Natural killer cell (primary cell): ENCODE measurements around the gene HOXD9. TPM values are rescaled to one million over a fixed set of nuclear protein-coding genes. Genes with fewer than 3 reads are reported as not detected.

Experiments used
- ATAC-seq, 3 donors: fragments of 150-1000 bp in 2 of 3; fragments of 200-7000 bp in 1 of 3; cut with Tn5 transposase; 1 replicate in 1 of 3; 2 replicates in 2 of 3; pipeline ENCODE4 v1.10.0; 2021; ENCODE audit warnings: mild to moderate bottlenecking in 2 of 3, moderate library complexity in 2 of 3
- DNase-seq, 2 donors: peaks; one replicate each; pipeline versions ENCODE4 v3.0.0 to v3.0.0-alpha.2; 2013 to 2021; ENCODE audit warnings: mixed read lengths in 1 of 2
- H3K27ac ChIP-seq: one replicate; pipeline ENCODE4 v1.5.1; 2013; ENCODE audit warnings: mild to moderate bottlenecking, low read length
- H3K27me3 ChIP-seq: one replicate; pipeline ENCODE4 v1.6.1; 2013; ENCODE audit warnings: low read length; ENCODE audit not compliant: control insufficient read depth, insufficient read depth
- H3K36me3 ChIP-seq: one replicate; pipeline ENCODE4 v1.6.1; 2013; ENCODE audit warnings: low read length; ENCODE audit not compliant: control insufficient read depth, insufficient read depth
- H3K4me1 ChIP-seq: one replicate; pipeline ENCODE4 v1.6.1; 2013; ENCODE audit warnings: low read length; ENCODE audit not compliant: control insufficient read depth, insufficient read depth
- H3K4me3 ChIP-seq: one replicate; pipeline ENCODE4 v1.5.1; 2013; ENCODE audit warnings: low read length
- H3K9me3 ChIP-seq: one replicate; pipeline ENCODE4 v1.6.1; 2013; ENCODE audit warnings: low read length; ENCODE audit not compliant: control insufficient read depth, insufficient read depth
- H3K27ac Mint-ChIP-seq, 2 donors: one replicate each; pipeline ENCODE4 v1.8.0; 2022; ENCODE audit warnings: mild to moderate bottlenecking in 2 of 2, mixed read lengths in 2 of 2, moderate library complexity in 1 of 2
- H3K27me3 Mint-ChIP-seq, 2 donors: one replicate each; pipeline ENCODE4 v1.8.0; 2022; ENCODE audit warnings: low read depth in 2 of 2, mixed read lengths in 2 of 2
- H3K36me3 Mint-ChIP-seq: one replicate; pipeline ENCODE4 v1.8.0; 2022; ENCODE audit warnings: mixed read lengths
- H3K4me1 Mint-ChIP-seq, 2 donors: one replicate each; pipeline ENCODE4 v1.8.0; 2022; ENCODE audit warnings: mixed read lengths in 2 of 2
- H3K4me3 Mint-ChIP-seq: one replicate; pipeline ENCODE4 v1.8.0; 2022; ENCODE audit warnings: mild to moderate bottlenecking, moderate library complexity, mixed read lengths
- H3K9me3 Mint-ChIP-seq, 2 donors: one replicate each; pipeline ENCODE4 v1.8.0; 2022; ENCODE audit warnings: mixed read lengths in 2 of 2
- WGBS: methylation state at CpG from one replicate; pipeline ENCODE4 v1.1.7; 2013; ENCODE audit warnings: missing lambda C conversion rate; ENCODE audit not compliant: insufficient coverage; 5-methylcytosine and 5-hydroxymethylcytosine counted together
- intact Hi-C: fragments of 100-400 bp; cut with micrococcal nuclease; formaldehyde crosslinking; loops from one replicate; pipeline ENCODE4 v1.14.2; 2022
- total RNA-seq, 4 donors: library from RNA; stranded (reverse); fragments of 120-200 nt in 1 of 4; gene quantifications; one replicate each; pipeline versions ENCODE4 v1.2.3 to v1.2.4, GENCODE V29; 2013 to 2022
- TF ChIP-seq, protein P1 (sequence below): fragments of 200-600 bp; IDR thresholded peaks from one replicate; pipeline ENCODE4 v1.8.0; 2022; ENCODE audit warnings: antibody characterized with exemption

HOXD9 gene
- total RNA-seq, 3 donors from 2014 or later (not counting 1 experiment from before 2014, with no cell fraction given), result not detected

DNA sequence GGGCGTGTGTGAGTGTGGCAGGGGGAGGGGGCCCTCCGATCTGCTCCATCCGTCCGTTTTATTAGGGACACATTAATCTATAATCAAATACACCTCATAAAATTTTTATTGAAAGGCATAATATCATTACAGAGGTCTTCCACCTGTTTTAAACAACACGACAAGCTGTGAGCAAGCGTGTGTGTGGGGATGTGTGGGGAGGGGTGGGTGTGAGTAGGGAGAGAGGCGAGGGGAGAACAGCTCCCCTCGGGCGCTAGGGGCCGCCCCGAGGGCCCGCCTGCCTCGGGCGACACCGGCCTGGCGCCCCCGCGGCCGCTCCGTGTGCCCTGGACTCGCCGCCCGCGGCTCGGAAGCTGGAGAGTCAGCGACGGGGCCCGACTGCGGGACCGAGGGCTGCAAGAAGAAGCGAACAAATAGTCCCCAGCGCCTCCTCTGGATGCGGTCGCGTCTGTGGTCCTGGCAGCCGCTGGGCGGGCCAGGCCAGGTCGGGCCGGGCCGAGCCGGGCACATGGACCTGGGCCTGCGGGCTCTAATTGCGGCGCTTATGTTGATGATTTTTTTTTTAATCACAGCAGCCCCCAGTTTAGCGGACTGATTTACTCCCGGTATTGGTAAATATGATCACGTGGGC lies 352 bp upstream of the HOXD9 start:
- peaks cover 2% of the 10 kb centered on the region in 2 donors for H3K9me3 Mint-ChIP-seq
- H3K27me3 ChIP-seq, result peaks cover 86% of the 10 kb centered on the region
- DNase-seq, result no peak
- H3K4me1 Mint-ChIP-seq, result peaks cover 9 to 11% of the 10 kb centered on the region in 2 donors
- H3K4me3 Mint-ChIP-seq, result peak overlapping the region; percentile 80
- WGBS, result 7% methylated on average over 43 of the region's 47 CpGs
- no peak overlapping the region for H3K27ac Mint-ChIP-seq
- peak in 2 of 3 donors; percentile 31 to 45 for ATAC-seq
- H3K36me3 Mint-ChIP-seq, result peaks cover 14% of the 10 kb centered on the region
- H3K36me3 ChIP-seq, result no peaks in the 10 kb centered on the region
- H3K4me3 ChIP-seq, result no peak overlapping the region
- H3K4me1 ChIP-seq, result peaks cover 13% of the 10 kb centered on the region
- H3K9me3 ChIP-seq, result peaks cover 8% of the 10 kb centered on the region
- intact Hi-C loops, result loop anchor here (5.0 kb wide), 1 partner anchor 35 kb away; no protein-coding TSS in a partner anchor
- no peak overlapping the region for H3K27ac ChIP-seq
- H3K27me3 Mint-ChIP-seq, result peaks cover 78 to 79% of the 10 kb centered on the region in 2 donors
- TF ChIP-seq, protein P1, sequence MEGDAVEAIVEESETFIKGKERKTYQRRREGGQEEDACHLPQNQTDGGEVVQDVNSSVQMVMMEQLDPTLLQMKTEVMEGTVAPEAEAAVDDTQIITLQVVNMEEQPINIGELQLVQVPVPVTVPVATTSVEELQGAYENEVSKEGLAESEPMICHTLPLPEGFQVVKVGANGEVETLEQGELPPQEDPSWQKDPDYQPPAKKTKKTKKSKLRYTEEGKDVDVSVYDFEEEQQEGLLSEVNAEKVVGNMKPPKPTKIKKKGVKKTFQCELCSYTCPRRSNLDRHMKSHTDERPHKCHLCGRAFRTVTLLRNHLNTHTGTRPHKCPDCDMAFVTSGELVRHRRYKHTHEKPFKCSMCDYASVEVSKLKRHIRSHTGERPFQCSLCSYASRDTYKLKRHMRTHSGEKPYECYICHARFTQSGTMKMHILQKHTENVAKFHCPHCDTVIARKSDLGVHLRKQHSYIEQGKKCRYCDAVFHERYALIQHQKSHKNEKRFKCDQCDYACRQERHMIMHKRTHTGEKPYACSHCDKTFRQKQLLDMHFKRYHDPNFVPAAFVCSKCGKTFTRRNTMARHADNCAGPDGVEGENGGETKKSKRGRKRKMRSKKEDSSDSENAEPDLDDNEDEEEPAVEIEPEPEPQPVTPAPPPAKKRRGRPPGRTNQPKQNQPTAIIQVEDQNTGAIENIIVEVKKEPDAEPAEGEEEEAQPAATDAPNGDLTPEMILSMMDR, result no peak

DNA sequence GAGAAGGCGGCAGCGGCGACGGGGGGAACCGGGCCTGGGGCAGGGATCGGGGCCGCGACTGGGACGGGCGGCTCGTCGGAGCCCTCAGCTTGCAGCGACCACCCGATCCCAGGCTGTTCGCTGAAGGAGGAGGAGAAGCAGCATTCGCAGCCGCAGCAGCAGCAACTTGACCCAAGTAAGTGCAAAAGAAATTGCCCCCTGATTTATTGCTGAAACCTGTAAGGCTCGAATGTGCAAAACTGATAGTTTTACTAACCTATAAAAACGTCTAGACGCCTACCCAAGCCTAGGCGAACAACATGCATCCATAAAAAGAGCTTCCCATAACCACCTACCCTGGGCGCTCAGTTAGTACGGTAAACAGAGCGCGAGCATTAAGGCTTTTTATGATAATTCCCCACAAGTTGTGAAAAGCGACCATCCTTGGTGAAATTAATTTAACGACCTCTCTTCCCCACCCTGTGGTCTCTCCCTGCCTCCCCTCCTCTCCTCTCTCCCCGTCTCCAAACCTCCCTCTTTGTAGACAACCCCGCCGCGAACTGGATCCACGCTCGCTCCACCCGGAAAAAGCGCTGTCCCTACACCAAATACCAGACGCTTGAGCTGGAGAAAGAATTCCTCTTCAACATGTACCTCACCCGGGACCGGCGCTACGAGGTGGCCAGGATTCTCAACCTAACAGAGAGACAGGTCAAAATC lies 1.0 kb downstream of the HOXD9 start:
- Mint-ChIP-seq H3K27ac (no peak overlapping the region), H3K27me3 (peaks cover 78 to 80% of the 10 kb centered on the region in 2 donors)
- 10% methylated on average over 40 of the region's 40 CpGs for WGBS

DNA sequence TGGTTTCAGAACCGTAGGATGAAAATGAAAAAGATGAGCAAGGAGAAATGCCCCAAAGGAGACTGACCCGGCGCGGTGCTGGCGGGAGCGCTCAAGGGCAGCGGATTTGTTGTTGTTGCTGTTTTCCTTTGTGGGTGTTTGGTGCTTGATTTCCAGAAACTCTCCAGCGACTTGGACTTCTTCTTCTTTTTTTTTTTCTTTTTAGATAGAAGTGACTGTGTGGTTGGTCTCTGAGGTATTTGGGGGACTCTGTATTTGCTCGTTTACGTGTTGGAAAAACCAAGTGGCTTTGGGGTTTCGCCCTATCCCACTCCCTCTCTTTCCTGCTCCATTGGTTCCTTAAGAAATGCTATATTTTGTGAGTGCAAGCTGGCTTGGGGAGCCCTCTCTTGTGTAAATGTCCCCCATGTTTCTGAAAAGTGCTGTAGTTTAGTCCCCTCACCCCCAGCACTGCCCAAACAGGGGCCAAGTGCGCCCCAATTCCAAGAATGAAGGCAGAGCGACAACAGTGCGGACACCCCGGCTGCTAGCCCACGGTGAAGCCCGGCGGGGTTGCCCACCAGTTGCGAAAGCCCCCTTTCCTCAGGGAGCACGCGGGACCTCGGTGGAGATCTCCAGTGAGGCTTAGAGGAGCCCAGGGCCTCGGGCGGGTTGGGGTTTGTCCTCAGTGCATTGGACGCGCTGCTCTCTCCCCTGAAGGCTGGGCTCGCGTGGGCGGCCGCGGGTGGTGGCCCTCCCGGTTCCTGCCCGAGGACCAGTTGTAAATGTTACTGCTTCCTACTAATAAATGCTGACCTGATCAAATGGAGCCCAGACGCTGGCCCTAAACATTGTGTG lies 1.8 kb downstream of the HOXD9 start:
- H3K36me3 Mint-ChIP-seq, result peaks cover 7% of the 10 kb centered on the region
- no peak overlapping the region for H3K27ac Mint-ChIP-seq
- ATAC-seq (no peak), DNase-seq (no peak)
- Histone ChIP-seq H3K4me3 (no peak overlapping the region), H3K9me3 (no peaks in the 10 kb centered on the region), H3K27ac (no peak overlapping the region), H3K36me3 (no peaks in the 10 kb centered on the region), H3K4me1 (peaks cover 21% of the 10 kb centered on the region), H3K27me3 (peaks cover 87% of the 10 kb centered on the region)
- TF ChIP-seq, protein P1, result no peak
- H3K27me3 Mint-ChIP-seq, result peaks cover 77 to 78% of the 10 kb centered on the region in 2 donors
- H3K9me3 Mint-ChIP-seq, result no peaks in the 10 kb centered on the region
- intact Hi-C loops, result loop anchor here (5.0 kb wide), 1 partner anchor 37 kb away; no protein-coding TSS in a partner anchor
- peak overlapping the region; percentile 45 for H3K4me3 Mint-ChIP-seq
- peaks cover 8 to 13% of the 10 kb centered on the region in 2 donors for H3K4me1 Mint-ChIP-seq
- WGBS, result 13% methylated on average over 33 of the region's 34 CpGs

More for the DNA sequence above, 1.0 kb downstream of the HOXD9 start:
- TF ChIP-seq, protein P1, result no peak
- Histone ChIP-seq H3K27ac (no peak overlapping the region), H3K27me3 (peaks cover 86% of the 10 kb centered on the region), H3K9me3 (peaks cover 4% of the 10 kb centered on the region), H3K4me3 (no peak overlapping the region), H3K36me3 (no peaks in the 10 kb centered on the region), H3K4me1 (peaks cover 17% of the 10 kb centered on the region)
- H3K9me3 Mint-ChIP-seq, result peaks cover 2% of the 10 kb centered on the region in 2 donors
- peak overlapping the region; percentile 45 for H3K4me3 Mint-ChIP-seq
- ATAC-seq (no peak), DNase-seq (no peak)
- peaks cover 13% of the 10 kb centered on the region in 2 donors for H3K4me1 Mint-ChIP-seq
- peaks cover 13% of the 10 kb centered on the region for H3K36me3 Mint-ChIP-seq
- intact Hi-C loops, result loop anchor here (5.0 kb wide), 1 partner anchor 36 kb away; no protein-coding TSS in a partner anchor
